K562 (cell line): Measurements from ENCODE around the gene PHC1.

Source experiments
- EP300 ChIP-seq: IDR thresholded peaks from 2 replicates; pipeline ENCODE4 v1.6.1; 2012; ENCODE audit warnings: low read length, improper control_type of control experiment
- EZH2 ChIP-seq: IDR thresholded peaks from 2 replicates; pipeline ENCODE4 v1.6.1; 2012; ENCODE audit warnings: low read depth, mild to moderate bottlenecking, inconsistent platforms, low read length, borderline replicate concordance
- MAFK ChIP-seq: IDR thresholded peaks from 2 replicates; pipeline ENCODE4 v1.6.1; 2011; ENCODE audit warnings: low read length, improper control_type of control experiment
- MXI1 ChIP-seq: IDR thresholded peaks from 2 replicates; pipeline ENCODE4 v1.6.1; 2011; ENCODE audit warnings: low read depth, mild to moderate bottlenecking, improper control_type of control experiment, low read length
- RBFOX2 ChIP-seq: fragments of 200-400 bp; formaldehyde crosslinking; IDR thresholded peaks from 2 replicates; pipeline ENCODE4 v1.6.1; 2017; ENCODE audit warnings: low read depth, mild to moderate bottlenecking, low read length, moderate library complexity
- TBP ChIP-seq: optimal IDR thresholded peaks from 2 replicates; pipeline ENCODE3; 2011; ENCODE audit warnings: low read depth, low read length, improper control_type of control experiment
- ZBTB17 ChIP-seq: fragments of 450-650 bp; formaldehyde crosslinking; IDR thresholded peaks from 2 replicates; pipeline ENCODE4 v1.4.0; 2020; ENCODE audit warnings: mild to moderate bottlenecking
- ZBTB7A ChIP-seq: IDR thresholded peaks from 2 replicates; pipeline ENCODE4 v1.6.1; 2011; ENCODE audit warnings: low read depth, mild to moderate bottlenecking, low read length, moderate library complexity, borderline replicate concordance; ENCODE audit not compliant: control insufficient read depth
- ZNF140 ChIP-seq: fragments of 250-450 bp; sonication (Bioruptor Pico); IDR thresholded peaks from 2 replicates; pipeline ENCODE4 v1.8.0; 2021; ENCODE audit warnings: moderate library complexity, mild to moderate bottlenecking, inconsistent platforms
- TF ChIP-seq, protein P1 (sequence below): fragments of 450-650 bp; IDR thresholded peaks from 2 replicates; pipeline ENCODE4 v1.6.1; 2018; ENCODE audit not compliant: partially characterized antibody
- TF ChIP-seq, protein P2 (sequence below), 3 experiments: IDR thresholded peaks in 2 of 3; conservative IDR thresholded peaks in 1 of 3; 2 replicates each; pipeline ENCODE4 v1.5.1; 2011 to 2012; ENCODE audit warnings: low read length in 3 of 3, mild to moderate bottlenecking in 3 of 3, control low read depth in 2 of 3, improper control_type of control experiment in 1 of 3, inconsistent platforms in 1 of 3, low read depth in 1 of 3, mixed read lengths in 1 of 3, moderate library complexity in 1 of 3; ENCODE audit not compliant: insufficient read depth in 2 of 3
- TF ChIP-seq, protein P3 (sequence below): sonication (generic); formaldehyde crosslinking; IDR thresholded peaks from 2 replicates; pipeline ENCODE4 v1.8.1; 2022; ENCODE audit warnings: missing genetic modification reagents

DNA sequence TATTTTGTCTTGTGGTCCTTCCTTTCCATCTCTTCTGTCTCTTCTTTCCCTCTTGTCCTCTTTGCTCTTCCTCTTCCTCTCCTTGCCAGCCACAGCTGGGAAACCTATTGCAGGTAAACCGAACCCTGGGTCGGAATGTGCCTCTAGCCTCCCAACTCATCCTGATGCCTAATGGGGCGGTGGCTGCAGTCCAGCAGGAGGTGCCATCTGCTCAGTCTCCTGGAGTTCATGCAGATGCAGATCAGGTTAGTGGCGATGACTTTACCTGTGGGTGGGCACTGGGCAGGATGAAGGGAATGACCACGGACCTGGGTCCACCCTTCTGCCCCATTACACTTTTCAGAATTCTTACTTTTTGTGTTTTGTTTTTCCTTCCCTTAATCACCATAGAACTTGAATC lies 8.2 kb downstream of the PHC1 start:
- TF ChIP-seq EZH2 (no peak), ZBTB17 (no peak), MXI1 (no peak), ZNF140 (CRISPR knock-in tag) (no peak), ZBTB7A (no peak), MAFK (no peak), EP300 (no peak), TBP (no peak), RBFOX2 (no peak)
- TF ChIP-seq, protein P1, sequence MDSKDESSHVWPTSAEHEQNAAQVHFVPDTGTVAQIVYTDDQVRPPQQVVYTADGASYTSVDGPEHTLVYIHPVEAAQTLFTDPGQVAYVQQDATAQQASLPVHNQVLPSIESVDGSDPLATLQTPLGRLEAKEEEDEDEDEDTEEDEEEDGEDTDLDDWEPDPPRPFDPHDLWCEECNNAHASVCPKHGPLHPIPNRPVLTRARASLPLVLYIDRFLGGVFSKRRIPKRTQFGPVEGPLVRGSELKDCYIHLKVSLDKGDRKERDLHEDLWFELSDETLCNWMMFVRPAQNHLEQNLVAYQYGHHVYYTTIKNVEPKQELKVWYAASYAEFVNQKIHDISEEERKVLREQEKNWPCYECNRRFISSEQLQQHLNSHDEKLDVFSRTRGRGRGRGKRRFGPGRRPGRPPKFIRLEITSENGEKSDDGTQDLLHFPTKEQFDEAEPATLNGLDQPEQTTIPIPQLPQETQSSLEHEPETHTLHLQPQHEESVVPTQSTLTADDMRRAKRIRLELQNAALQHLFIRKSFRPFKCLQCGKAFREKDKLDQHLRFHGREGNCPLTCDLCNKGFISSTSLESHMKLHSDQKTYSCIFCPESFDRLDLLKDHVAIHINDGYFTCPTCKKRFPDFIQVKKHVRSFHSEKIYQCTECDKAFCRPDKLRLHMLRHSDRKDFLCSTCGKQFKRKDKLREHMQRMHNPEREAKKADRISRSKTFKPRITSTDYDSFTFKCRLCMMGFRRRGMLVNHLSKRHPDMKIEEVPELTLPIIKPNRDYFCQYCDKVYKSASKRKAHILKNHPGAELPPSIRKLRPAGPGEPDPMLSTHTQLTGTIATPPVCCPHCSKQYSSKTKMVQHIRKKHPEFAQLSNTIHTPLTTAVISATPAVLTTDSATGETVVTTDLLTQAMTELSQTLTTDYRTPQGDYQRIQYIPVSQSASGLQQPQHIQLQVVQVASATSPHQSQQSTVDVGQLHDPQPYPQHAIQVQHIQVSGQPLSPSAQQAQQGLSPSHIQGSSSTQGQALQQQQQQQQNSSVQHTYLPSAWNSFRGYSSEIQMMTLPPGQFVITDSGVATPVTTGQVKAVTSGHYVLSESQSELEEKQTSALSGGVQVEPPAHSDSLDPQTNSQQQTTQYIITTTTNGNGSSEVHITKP: no peak
- TF ChIP-seq, protein P2, sequence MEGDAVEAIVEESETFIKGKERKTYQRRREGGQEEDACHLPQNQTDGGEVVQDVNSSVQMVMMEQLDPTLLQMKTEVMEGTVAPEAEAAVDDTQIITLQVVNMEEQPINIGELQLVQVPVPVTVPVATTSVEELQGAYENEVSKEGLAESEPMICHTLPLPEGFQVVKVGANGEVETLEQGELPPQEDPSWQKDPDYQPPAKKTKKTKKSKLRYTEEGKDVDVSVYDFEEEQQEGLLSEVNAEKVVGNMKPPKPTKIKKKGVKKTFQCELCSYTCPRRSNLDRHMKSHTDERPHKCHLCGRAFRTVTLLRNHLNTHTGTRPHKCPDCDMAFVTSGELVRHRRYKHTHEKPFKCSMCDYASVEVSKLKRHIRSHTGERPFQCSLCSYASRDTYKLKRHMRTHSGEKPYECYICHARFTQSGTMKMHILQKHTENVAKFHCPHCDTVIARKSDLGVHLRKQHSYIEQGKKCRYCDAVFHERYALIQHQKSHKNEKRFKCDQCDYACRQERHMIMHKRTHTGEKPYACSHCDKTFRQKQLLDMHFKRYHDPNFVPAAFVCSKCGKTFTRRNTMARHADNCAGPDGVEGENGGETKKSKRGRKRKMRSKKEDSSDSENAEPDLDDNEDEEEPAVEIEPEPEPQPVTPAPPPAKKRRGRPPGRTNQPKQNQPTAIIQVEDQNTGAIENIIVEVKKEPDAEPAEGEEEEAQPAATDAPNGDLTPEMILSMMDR (IDR thresholded peaks at IDR 0.05 in 2 of 3, conservative IDR thresholded peaks at IDR 0.05 in 1 of 3; ENCODE audit: insufficient read depth in 2 of 3, low read depth in 1 of 3, low read length in 3 of 3): peak in 2 of 3 experiments; percentile 12 to 18; a peak in 1 of 6 replicates
- TF ChIP-seq, protein P3, sequence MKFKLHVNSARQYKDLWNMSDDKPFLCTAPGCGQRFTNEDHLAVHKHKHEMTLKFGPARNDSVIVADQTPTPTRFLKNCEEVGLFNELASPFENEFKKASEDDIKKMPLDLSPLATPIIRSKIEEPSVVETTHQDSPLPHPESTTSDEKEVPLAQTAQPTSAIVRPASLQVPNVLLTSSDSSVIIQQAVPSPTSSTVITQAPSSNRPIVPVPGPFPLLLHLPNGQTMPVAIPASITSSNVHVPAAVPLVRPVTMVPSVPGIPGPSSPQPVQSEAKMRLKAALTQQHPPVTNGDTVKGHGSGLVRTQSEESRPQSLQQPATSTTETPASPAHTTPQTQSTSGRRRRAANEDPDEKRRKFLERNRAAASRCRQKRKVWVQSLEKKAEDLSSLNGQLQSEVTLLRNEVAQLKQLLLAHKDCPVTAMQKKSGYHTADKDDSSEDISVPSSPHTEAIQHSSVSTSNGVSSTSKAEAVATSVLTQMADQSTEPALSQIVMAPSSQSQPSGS (CRISPR knock-in tag): no peak
